Measurements from ENCODE around the gene PRDM16.

- TF ChIP-seq ZNF24 (tag by site-specific recombination; IDR thresholded peaks at IDR 0.05) (no peak), CTCF (tag by site-specific recombination; IDR thresholded peaks at IDR 0.05) (no peak), REST (tag by site-specific recombination; IDR thresholded peaks at IDR 0.05) (no peak)
Measured at GRCh38 chr1:3056641-3057040, 12.4 kb upstream of the PRDM16 start.
